GM18505 (cell line): Measurements from ENCODE around the gene TEX35.
"Not testable (repeated sequence)": the region's sequence is repeated elsewhere in the genome, so short reads cannot be mapped to it uniquely, and the experiment has no call there.

Experiments used
- ATAC-seq: cut with Tn5 transposase; IDR thresholded peaks from one replicate; pipeline ENCODE4 v1.9.1; 2021; ENCODE audit not compliant: unreplicated experiment
- POLR2A ChIP-seq: IDR thresholded peaks from 4 replicates; pipeline ENCODE4 v1.6.1; 2011; ENCODE audit warnings: borderline replicate concordance; ENCODE audit not compliant: insufficient read depth, insufficient read length; ENCODE audit errors: extremely low read depth

The TEX35 gene

DNA sequence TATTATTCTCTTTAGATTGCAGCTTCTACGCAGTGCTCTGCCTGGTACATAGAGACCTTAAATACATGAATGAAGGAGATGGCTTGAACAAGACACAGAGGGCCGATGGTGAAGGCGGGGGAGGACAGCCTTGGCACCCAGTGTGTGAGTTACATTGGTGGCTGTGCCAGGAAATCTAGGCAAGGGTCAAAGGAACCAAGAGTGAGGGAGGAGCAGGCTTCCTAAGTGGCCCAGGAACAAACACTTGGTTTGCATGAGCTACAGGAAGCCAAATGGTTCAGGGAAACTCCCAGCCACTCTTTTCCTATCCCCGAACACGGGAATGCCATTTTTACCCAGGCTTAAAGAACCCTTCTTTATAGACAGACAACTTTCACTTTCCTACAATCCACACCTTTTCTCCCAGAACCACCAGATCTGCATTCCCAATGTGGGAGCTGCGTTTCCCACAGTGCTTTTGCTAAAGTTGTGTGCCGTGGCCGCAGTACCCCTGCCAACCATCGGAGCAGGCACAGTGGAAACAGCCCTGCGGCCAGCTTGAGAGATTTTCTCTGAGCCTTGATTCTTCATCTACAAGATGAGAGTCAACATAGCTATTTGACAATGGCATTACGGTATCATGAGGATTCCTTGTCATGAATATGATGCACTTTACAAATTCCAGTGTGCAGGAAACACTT is 12.7 kb upstream of the TEX35 start:
- TF ChIP-seq POLR2A = no peak
- no peak for ATAC-seq

DNA sequence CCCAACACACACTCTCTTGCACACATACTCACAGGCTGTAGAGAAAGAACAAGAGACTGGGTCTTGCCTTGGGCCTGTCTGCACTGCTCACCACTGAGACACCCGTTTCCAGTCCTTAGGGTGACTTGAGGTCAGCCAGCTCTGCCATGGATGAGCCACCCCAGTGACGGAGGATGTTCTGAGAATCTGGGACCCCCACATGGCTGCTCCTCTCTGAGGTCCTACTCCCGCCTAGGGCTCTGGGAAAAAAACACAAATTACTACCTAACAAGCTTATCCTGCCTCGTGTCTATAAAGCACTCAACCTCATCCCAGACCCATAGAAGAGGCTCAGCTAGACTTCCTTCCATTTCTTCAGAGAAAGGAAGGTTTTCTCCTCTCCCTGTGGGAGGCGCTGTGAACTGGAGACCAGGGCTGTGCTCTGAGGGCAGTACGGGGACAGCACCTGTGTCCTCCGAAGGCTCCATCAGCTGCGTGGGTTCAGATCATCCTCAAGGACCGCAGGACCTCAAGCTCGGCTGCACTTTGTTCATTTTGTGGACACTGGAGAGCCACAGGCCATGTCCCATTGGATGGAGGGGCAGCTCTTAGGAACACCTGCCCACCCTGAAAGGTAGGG is 11.9 kb upstream of the TEX35 start:
- no peak for TF ChIP-seq POLR2A
- ATAC-seq = no peak

DNA sequence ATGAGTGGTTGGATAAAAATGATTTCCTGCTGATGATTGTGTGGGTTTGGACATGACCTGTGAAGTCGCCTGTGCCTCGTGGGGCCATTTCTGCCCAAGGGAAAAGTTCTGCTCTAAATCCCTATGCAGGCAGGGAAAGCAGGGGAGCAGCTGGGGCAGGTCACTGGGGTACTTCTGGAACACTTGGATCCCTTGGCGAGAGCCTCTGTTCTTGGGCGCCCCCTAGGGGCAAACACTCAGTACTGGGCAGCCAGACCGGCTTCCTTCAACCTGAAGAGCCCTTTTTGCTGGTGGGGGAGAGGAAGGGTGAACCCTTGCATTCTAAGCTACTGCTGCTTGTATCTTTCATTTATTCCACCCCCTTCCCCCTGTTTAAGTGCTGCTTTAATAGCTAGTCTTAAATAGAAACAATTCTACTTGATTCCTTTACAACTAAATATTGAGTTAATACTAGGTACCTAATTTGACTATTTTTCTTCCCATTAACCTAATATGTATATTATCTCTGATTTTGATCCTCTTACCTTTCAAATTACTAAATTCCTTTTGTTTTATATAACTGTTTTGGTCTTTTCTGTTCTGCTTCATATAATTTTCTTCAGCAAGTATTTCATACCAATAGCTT is 11.1 kb upstream of the TEX35 start:
- TF ChIP-seq POLR2A = no peak
- peak; percentile 80 for ATAC-seq

DNA sequence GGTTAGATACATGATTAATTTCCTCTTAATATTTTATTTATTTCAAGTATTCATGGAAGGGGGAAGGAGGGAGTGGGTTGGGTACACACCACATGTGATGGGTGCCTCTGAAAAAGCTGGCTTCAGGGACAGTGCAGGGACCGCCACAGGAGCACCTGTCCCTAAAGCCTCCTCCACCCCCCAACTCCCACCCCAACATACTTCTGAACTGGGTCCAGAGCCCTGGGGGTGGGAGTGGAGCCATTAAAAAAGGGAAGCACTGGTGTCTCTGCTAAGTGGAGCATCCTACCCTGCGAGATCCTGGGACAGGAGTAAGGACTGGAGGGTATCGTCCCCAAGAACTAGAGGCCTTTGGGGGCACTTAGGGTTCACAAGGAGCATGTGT is 10.6 kb upstream of the TEX35 start:
- TF ChIP-seq POLR2A = no peak
- no peak for ATAC-seq

DNA sequence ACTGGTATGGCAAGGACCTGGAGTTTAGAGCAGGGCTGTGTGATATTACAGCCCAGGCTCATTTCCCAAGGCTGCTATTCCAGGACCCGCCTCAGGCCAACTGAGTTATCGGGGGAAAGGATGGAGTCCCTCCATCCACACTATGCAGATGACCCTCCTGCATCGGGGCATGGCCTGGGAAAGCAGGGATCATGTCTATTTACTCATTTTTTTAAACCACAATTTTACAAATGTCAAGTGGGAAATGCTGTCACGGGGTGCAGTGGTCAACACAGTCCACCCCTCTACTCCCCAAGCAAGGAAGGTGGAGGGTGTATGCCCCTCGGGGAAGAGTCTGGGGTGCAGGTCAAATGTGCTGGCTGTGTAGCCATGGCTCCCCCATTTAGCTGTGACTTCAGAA is 10.1 kb upstream of the TEX35 start:
- no peak for ATAC-seq
- TF ChIP-seq POLR2A = no peak

DNA sequence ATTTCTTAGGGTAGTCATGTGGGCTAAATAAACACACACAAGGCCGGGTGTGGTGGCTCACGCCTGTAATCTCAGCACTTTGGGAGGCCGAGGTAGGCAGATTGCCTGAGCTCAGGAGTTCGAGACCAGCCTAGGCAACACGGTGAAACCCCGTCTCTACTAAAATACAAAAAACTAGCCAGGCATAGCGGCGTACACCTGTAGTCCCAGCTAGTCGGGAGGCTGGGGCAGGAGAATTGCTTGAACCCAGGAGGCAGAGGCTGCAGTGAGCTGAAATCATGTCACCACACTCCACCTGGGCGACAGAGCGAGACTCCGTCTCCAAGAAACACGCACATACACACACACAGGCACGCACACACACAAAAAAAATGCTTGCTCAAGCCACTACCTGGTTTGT is 9.6 kb upstream of the TEX35 start:
- ATAC-seq = not testable (repeated sequence)

DNA sequence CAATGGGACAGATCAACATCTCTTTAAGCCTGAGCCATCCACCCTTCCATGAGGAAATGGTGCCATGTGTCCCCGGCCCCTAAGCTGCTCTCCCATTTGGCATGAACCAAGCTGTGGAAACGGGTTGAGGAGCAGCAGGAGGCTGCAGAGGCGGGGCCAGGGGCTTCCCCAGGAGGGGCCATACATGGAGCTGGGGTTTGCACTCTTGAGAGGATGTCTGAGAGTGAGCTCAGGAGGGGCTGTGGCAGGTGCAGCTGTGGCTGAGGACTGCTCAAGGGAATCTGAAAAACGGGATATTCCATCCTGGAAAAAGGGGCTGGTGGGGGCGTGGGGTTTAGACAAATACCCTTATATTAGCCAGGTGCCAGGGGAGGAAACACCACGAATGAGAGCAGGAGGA is 9.1 kb upstream of the TEX35 start:
- no peak for TF ChIP-seq POLR2A
- no peak for ATAC-seq

DNA sequence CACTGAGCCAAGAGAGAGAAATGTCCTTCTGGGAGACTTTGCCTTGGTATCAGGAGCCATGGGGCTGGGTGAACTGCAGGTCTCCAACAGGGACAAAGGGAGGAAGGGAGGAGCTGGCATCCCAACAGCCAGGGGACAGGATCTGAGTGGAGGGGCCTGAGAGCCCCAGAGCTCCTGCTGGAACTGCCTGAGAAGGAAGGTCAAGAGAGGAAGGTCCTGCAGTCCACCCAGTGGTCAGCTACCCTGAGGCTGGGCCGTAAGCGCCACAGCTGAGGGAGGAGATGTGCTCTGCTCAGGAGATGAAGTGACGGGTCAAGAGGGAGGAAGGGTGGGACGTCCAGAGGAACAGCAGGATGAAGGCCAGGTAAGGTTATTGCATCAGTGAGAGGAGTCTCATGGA is 8.6 kb upstream of the TEX35 start:
- no peak for TF ChIP-seq POLR2A
- ATAC-seq = no peak

DNA sequence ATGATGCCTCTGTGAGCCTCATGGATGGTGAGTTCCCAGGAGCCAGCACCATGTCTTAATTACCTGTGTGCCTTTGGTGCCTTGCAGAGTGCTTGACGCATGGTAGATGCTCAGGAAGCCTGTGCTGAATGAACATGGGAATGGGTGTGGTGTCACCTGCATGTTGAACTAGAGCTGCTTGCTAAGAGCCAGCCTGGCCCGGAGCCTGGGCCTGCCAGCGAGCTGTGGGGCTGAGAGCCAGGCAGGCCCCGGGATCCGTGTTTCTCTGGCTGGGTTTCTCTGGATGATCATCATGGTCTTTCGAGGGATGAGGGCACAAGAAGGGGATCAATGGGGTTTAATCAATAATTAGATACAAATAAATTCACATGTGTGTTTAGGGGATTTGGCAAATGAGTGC is 6.7 kb upstream of the TEX35 start:
- ATAC-seq = no peak
- no peak for TF ChIP-seq POLR2A

DNA sequence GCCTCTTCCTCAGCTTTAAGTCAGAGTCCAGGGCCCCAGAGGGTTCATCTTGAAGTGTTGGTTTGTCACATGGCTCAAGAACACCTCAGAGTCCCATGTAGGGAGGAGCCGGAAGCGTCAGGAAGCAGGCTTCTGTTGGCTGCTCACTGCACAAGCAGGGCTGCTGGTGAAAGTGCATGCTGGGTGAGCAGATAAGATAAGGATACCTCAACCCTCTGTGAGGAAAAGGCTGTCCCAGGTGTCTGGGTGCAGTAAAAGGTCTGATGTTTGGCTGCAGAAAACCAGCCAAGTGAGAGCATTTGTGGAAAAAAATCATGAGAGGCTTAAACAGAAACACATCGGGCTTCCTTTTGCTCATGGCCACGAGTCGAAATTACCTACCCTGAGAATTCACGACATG is 6.2 kb upstream of the TEX35 start:
- no peak for TF ChIP-seq POLR2A
- ATAC-seq = no peak

DNA sequence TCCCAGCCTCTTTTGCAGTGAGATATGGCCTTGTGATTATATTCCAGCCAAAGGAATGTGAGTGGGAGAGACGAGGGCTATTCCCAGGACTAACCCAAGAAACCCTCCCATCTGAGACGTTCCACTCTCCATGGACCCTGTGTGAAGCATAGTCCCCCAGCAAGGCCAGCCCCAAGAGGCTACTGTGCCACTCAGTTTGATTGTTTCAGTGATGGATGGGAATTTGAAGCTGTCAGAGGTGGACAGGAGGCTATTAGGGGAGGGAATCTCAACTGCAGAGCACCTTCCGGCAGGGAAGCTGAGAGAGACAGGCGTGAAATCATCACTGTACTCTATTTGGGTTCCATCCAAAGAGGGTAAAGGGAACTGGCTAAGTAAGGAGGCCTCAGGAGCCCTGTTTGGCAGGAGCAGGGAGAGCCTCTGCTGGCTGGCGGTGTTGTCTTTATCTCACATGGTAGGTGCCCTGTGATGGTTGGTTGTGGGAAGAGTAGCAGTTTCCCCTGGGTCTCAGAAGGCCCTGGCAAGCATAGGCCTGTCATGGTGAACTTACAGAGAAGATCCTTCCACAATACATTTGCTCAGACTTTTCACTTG is 3.4 kb upstream of the TEX35 start:
- TF ChIP-seq POLR2A = no peak
- ATAC-seq = no peak

DNA sequence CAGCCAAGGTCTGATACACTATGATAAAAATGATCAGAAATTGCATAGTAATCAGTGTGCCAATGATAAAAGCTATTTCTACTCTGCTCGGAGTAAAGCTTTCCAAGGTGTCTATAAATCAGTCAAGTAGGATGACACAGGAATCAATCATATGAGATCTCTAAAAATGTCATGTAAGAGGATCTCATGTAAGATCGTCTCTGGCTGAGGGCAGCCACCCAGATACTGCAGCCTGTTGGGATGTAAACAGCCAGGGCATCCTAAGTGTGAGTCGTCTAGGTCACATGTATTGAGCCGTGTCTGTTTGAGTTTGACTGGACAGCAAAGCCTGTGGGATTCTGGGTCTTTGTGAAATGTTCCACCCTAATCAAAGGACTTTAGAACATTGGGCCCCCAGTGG is 2.8 kb upstream of the TEX35 start:
- no peak for ATAC-seq

DNA sequence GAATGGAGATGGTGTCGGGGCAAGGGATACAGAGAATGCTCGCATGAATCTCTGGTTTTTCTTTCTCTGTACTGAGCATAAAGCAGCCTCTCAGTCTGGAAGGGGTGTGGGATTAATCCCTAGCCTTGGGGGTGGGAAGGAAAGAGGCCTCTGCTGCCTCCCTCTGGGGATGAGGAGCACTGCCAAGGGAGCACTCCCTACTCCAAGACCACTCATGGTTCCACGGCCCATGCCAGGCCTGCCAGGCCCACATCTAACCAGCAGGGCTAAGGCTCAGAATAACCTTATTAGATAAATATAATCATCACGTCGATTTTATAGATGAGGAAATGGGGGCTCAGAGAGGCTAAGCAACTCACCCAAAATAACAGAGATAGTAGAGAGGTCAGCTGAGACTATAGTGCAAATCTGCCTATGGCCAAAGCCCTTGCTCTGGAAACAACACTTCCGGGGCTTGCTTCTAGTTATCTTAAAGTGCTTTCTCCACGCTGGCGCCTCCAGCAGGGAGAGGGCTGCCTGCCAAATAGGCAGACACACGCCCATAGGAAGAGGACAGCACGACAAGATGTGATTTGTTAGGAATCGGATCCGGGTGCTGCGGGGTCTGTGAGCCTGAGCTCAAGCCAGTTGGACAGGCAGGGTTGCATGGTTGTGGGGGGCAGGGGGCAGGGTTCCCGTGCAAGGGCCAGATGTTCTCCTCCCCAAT is 522 bp downstream of the TEX35 start:
- ATAC-seq = no peak
- no peak for TF ChIP-seq POLR2A

More for the DNA sequence above, 2.8 kb upstream of the TEX35 start:
- no peak for TF ChIP-seq POLR2A
